ENCODE data around the gene GALNTL6.

The GALNTL6 gene

DNA sequence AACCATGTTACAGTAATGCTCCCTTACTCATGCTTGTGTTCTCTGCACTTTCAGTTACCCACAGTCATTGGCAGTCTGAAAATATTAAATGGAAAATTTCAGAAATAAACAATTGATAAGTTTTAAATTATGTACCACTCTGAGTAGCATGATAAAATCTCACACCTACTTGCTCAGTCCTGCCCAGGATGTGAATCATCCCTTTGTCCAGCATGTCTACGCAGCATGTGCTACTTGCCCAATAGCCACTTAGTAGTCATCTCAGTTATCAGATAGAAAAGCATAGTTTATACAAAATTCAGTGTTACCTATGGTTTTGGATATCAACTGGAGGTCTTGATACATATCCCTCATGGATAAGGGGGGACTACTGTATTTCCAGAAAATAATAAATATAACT lies 577.1 kb downstream of the GALNTL6 start:
- Histone ChIP-seq H3K4me3 (ENCODE audit: insufficient read depth, low read length, poor library complexity, severe bottlenecking) (no peak overlapping the region), H3K9me3 (ENCODE audit: insufficient read depth, low read length) (no peaks in the 10 kb centered on the region), H3K36me3 (ENCODE audit: low read length) (no peaks in the 10 kb centered on the region), H2AFZ (ENCODE audit: low read depth, low read length, severe bottlenecking) (no peak overlapping the region), H3K27me3 (ENCODE audit: low read length) (no peaks in the 10 kb centered on the region), H3K9me2 (replicated peaks; ENCODE audit: insufficient read depth, low read length) (no peaks in the 10 kb centered on the region), H3K79me2 (ENCODE audit: insufficient read depth, low read length) (no peaks in the 10 kb centered on the region), H3K9ac (ENCODE audit: low read length) (no peak overlapping the region), H3F3A (ENCODE audit: insufficient read depth) (no peaks in the 10 kb centered on the region; the same call in 1 of the 2 replicates), H4K20me1 (ENCODE audit: low read depth, low read length) (no peaks in the 10 kb centered on the region), H3K27ac (ENCODE audit: low read depth, low read length) (no peak overlapping the region), H3K4me2 (ENCODE audit: low read depth, low read length, poor library complexity, severe bottlenecking) (no peak overlapping the region)
- no peak for TF ChIP-seq EZH2phosphoT487 (conservative IDR thresholded peaks at IDR 0.05; ENCODE audit: low read length)
- TF ChIP-seq, protein P1, sequence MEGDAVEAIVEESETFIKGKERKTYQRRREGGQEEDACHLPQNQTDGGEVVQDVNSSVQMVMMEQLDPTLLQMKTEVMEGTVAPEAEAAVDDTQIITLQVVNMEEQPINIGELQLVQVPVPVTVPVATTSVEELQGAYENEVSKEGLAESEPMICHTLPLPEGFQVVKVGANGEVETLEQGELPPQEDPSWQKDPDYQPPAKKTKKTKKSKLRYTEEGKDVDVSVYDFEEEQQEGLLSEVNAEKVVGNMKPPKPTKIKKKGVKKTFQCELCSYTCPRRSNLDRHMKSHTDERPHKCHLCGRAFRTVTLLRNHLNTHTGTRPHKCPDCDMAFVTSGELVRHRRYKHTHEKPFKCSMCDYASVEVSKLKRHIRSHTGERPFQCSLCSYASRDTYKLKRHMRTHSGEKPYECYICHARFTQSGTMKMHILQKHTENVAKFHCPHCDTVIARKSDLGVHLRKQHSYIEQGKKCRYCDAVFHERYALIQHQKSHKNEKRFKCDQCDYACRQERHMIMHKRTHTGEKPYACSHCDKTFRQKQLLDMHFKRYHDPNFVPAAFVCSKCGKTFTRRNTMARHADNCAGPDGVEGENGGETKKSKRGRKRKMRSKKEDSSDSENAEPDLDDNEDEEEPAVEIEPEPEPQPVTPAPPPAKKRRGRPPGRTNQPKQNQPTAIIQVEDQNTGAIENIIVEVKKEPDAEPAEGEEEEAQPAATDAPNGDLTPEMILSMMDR (IDR thresholded peaks at IDR 0.05; ENCODE audit: insufficient read depth, low read length, poor library complexity, severe bottlenecking), result no peak

DNA sequence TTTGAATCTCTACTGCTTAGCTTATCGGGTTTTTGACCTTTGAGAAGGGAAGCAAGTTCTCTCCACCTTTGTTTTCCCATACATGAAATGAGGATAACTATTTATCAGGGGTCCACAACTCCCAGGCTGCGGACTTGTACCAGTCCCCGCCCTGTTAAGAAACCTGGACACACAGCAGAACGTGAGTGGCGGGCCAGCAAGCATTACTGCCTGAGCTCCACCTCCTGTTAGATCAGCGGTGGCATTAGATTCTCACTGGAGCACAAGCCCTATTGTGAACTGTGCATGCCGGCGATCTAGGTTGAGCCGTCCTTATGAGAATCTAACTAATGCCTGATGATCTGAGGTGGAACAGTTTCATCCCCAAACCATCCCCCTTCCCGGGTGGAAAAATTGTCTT lies 579.5 kb downstream of the GALNTL6 start:
- no peak overlapping the region for H3K9ac ChIP-seq (ENCODE audit: low read length)
- no peaks in the 10 kb centered on the region for H3K9me3 ChIP-seq (ENCODE audit: insufficient read depth, low read length)
- no peaks in the 10 kb centered on the region; the same call in 1 of the 2 replicates for H3F3A ChIP-seq (ENCODE audit: insufficient read depth)
- H3K4me2 ChIP-seq (ENCODE audit: low read depth, low read length, poor library complexity, severe bottlenecking), result no peak overlapping the region
- TF ChIP-seq, protein P1 (IDR thresholded peaks at IDR 0.05; ENCODE audit: insufficient read depth, low read length, poor library complexity, severe bottlenecking), result no peak
- H4K20me1 ChIP-seq (ENCODE audit: low read depth, low read length), result no peaks in the 10 kb centered on the region
- no peak overlapping the region for H3K4me3 ChIP-seq (ENCODE audit: insufficient read depth, low read length, poor library complexity, severe bottlenecking)
- no peaks in the 10 kb centered on the region for H3K36me3 ChIP-seq (ENCODE audit: low read length)
- H3K27ac ChIP-seq (ENCODE audit: low read depth, low read length), result no peak overlapping the region
- H3K9me2 ChIP-seq (replicated peaks; ENCODE audit: insufficient read depth, low read length), result no peaks in the 10 kb centered on the region
- H3K79me2 ChIP-seq (ENCODE audit: insufficient read depth, low read length), result no peaks in the 10 kb centered on the region
- no peaks in the 10 kb centered on the region for H3K27me3 ChIP-seq (ENCODE audit: low read length)
- no peak overlapping the region for H2AFZ ChIP-seq (ENCODE audit: low read depth, low read length, severe bottlenecking)

DNA sequence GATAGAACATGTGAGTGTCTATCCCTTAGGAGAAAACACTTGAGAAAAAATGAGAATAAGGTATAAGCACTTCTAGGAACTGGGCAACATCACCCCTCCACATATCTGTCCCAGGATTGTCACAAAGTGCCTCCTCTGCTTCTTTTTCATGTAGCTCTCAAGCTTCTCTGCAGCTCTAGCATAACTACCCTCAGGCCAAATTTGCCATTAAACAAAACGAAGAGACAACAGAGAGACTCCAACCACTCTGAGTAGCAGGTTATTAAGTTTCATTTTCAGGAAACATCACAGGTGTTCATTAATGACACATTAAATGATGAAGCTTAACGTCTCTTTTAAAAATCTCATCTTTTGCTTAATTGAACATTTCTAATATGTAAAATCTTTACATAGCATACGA lies 580.0 kb downstream of the GALNTL6 start:
- H3K27ac ChIP-seq (ENCODE audit: low read depth, low read length), result no peak overlapping the region
- H3F3A ChIP-seq (ENCODE audit: insufficient read depth), result no peaks in the 10 kb centered on the region; the same call in 1 of the 2 replicates
- TF ChIP-seq, protein P1 (IDR thresholded peaks at IDR 0.05; ENCODE audit: insufficient read depth, low read length, poor library complexity, severe bottlenecking), result no peak
- no peak for TF ChIP-seq EZH2phosphoT487 (conservative IDR thresholded peaks at IDR 0.05; ENCODE audit: low read length)
- no peak overlapping the region for H3K4me2 ChIP-seq (ENCODE audit: low read depth, low read length, poor library complexity, severe bottlenecking)
- H2AFZ ChIP-seq (ENCODE audit: low read depth, low read length, severe bottlenecking), result no peak overlapping the region
- H3K9ac ChIP-seq (ENCODE audit: low read length), result no peak overlapping the region
- no peaks in the 10 kb centered on the region for H3K27me3 ChIP-seq (ENCODE audit: low read length)
- no peaks in the 10 kb centered on the region for H3K36me3 ChIP-seq (ENCODE audit: low read length)
- no peaks in the 10 kb centered on the region for H4K20me1 ChIP-seq (ENCODE audit: low read depth, low read length)
- no peak overlapping the region for H3K4me3 ChIP-seq (ENCODE audit: insufficient read depth, low read length, poor library complexity, severe bottlenecking)
- H3K9me3 ChIP-seq (ENCODE audit: insufficient read depth, low read length), result no peaks in the 10 kb centered on the region
- no peaks in the 10 kb centered on the region for H3K9me2 ChIP-seq (replicated peaks; ENCODE audit: insufficient read depth, low read length)
- no peaks in the 10 kb centered on the region for H3K79me2 ChIP-seq (ENCODE audit: insufficient read depth, low read length)
